ENCODE data around the gene ONECUT2. TPM values are rescaled to one million over a fixed set of nuclear protein-coding genes. Genes with fewer than 3 reads are reported as not detected.

Gene ONECUT2
- total and polyA plus RNA-seq, 2 donors from 2014 or later: 0.02 to 0.22 TPM

DNA sequence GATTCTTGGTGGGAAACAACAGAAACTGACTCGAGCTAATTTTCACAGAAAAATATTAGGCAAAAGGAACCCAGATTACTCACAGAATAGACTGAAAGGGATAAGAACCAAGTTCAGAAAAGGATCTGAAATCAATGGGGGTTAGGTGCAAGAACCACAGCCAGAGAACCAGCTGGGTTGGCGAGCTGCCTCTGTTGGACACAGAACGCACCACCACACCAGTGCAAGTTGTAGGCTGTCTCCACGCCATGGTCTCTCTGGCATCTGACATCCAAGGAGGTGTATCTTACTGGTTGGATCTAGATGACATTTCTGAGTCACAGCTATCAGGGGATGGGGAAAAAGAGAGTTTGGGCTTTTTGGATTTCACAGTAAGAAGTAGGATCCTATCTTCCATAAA, 18.6 kb upstream of the ONECUT2 start:
- Histone ChIP-seq H3K9ac (ENCODE audit: low read length in 3 of 3) (no peak overlapping the region), H3K27me3 (ENCODE audit: control insufficient read depth, insufficient read depth, low read length) (no peaks in the 10 kb centered on the region), H3K4me1 (ENCODE audit: control insufficient read depth in 2 of 3, insufficient read depth in 2 of 3, low read depth in 1 of 3, low read length in 3 of 3) (no peaks in the 10 kb centered on the region), H3K4me3 (ENCODE audit: low read length in 3 of 3) (no peak overlapping the region), H3K9me3 (ENCODE audit: control insufficient read depth in 2 of 3, insufficient read depth in 1 of 3, low read length in 3 of 3) (peaks cover 0 to 4% (median 0%) of the 10 kb centered on the region in 3 donors), H3K27ac (ENCODE audit: low read depth in 2 of 2, low read length in 2 of 2) (no peak overlapping the region), H3K36me3 (ENCODE audit: control insufficient read depth in 2 of 3, insufficient read depth in 3 of 3, low read length in 3 of 3) (no peaks in the 10 kb centered on the region)
- FAIRE-seq (no peak), DNase-seq (no peak)
- intact Hi-C loops (cut with DNase I): no loop called here
- TF ChIP-seq, protein P1, sequence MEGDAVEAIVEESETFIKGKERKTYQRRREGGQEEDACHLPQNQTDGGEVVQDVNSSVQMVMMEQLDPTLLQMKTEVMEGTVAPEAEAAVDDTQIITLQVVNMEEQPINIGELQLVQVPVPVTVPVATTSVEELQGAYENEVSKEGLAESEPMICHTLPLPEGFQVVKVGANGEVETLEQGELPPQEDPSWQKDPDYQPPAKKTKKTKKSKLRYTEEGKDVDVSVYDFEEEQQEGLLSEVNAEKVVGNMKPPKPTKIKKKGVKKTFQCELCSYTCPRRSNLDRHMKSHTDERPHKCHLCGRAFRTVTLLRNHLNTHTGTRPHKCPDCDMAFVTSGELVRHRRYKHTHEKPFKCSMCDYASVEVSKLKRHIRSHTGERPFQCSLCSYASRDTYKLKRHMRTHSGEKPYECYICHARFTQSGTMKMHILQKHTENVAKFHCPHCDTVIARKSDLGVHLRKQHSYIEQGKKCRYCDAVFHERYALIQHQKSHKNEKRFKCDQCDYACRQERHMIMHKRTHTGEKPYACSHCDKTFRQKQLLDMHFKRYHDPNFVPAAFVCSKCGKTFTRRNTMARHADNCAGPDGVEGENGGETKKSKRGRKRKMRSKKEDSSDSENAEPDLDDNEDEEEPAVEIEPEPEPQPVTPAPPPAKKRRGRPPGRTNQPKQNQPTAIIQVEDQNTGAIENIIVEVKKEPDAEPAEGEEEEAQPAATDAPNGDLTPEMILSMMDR (IDR thresholded peaks at IDR 0.05; ENCODE audit: borderline replicate concordance, extremely low read depth, insufficient read depth): no peak

DNA sequence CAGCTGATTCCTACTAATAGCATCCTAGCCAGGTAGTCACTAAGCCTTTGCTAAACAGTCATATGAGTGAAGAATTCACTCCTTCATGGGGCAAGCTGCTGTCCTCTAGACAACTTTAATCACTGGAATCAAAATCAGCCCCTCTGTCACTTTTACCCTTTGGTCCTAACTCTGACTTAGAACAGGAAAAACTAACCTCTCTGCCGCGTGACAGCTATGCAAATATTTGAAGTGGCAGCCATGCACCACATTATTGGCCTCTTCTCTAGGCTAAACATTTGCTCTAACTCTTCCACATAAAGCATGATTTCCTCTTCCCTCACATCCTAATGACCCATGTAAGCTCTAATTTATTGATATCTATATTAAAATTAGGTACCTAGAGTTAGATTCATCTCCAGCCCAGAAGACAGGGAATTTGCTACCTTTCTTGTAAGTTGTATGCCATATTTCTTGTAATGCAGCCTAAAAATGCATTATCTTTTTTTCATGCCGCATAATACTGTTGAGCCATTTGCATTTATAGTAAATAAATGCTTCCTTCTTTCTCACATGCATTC, 12.8 kb upstream of the ONECUT2 start:
- intact Hi-C loops (cut with DNase I): no loop called here
- Histone ChIP-seq H3K9ac (ENCODE audit: low read length in 3 of 3) (no peak overlapping the region), H3K27me3 (ENCODE audit: control insufficient read depth, insufficient read depth, low read length) (peaks cover 20% of the 10 kb centered on the region), H3K9me3 (ENCODE audit: control insufficient read depth in 2 of 3, insufficient read depth in 1 of 3, low read length in 3 of 3) (peaks cover 0 to 4% (median 0%) of the 10 kb centered on the region in 3 donors), H3K36me3 (ENCODE audit: control insufficient read depth in 2 of 3, insufficient read depth in 3 of 3, low read length in 3 of 3) (no peaks in the 10 kb centered on the region), H3K4me1 (ENCODE audit: control insufficient read depth in 2 of 3, insufficient read depth in 2 of 3, low read depth in 1 of 3, low read length in 3 of 3) (no peaks in the 10 kb centered on the region), H3K4me3 (ENCODE audit: low read length in 3 of 3) (no peak overlapping the region), H3K27ac (ENCODE audit: low read depth in 2 of 2, low read length in 2 of 2) (no peak overlapping the region)
- DNase-seq: no peak
- FAIRE-seq: no peak
- TF ChIP-seq, protein P1 (IDR thresholded peaks at IDR 0.05; ENCODE audit: borderline replicate concordance, extremely low read depth, insufficient read depth): no peak

DNA sequence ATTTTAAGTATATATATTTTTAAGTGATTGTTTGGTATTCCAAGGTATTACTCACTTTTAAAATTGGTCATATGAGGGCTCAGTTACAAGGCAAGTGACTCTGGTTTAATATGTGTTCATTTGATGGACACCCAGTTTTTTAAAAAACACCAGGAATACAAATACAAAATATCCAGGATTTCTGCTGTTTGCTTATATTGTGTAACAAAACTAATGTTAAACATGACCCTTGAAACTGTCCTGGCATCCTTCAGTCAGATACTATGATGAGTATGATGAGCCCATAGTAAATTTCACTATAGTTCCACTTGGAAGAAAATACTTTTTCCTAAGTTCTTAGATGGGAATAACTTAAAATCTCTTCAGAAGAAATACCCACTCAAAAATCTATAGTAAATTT, 11.4 kb upstream of the ONECUT2 start:
- TF ChIP-seq, protein P1 (IDR thresholded peaks at IDR 0.05; ENCODE audit: borderline replicate concordance, extremely low read depth, insufficient read depth): no peak
- no peaks in the 10 kb centered on the region for H3K36me3 ChIP-seq (ENCODE audit: control insufficient read depth in 2 of 3, insufficient read depth in 3 of 3, low read length in 3 of 3)
- H3K27ac ChIP-seq (ENCODE audit: low read depth in 2 of 2, low read length in 2 of 2): no peak overlapping the region
- H3K4me1 ChIP-seq (ENCODE audit: control insufficient read depth in 2 of 3, insufficient read depth in 2 of 3, low read depth in 1 of 3, low read length in 3 of 3): no peaks in the 10 kb centered on the region
- peaks cover 21% of the 10 kb centered on the region for H3K27me3 ChIP-seq (ENCODE audit: control insufficient read depth, insufficient read depth, low read length)
- DNase-seq: no peak
- peaks cover 0 to 4% (median 0%) of the 10 kb centered on the region in 3 donors for H3K9me3 ChIP-seq (ENCODE audit: control insufficient read depth in 2 of 3, insufficient read depth in 1 of 3, low read length in 3 of 3)
- FAIRE-seq: no peak
- intact Hi-C loops (cut with DNase I): no loop called here
- H3K4me3 ChIP-seq (ENCODE audit: low read length in 3 of 3): no peak overlapping the region
- no peak overlapping the region for H3K9ac ChIP-seq (ENCODE audit: low read length in 3 of 3)

DNA sequence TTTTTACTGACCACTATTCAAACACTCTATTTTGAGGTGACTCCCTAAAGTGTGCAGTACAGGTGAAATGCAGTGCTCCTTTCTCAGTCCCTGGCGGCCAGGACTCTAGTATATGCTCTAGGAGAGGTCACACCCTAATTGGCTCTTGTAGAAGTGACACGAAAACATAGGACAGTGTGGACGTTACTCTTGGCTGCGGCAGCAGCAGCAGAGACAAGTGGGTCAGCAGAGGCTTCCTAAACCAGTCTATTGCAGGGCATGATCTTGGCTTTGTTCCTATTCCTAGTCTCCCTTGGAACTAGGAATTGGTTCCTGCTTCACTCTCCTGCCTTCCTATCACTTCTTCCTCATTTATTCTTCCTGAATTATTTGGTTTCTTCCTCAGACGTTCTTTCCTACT, 10.1 kb upstream of the ONECUT2 start:
- no peak for FAIRE-seq
- TF ChIP-seq, protein P1 (IDR thresholded peaks at IDR 0.05; ENCODE audit: borderline replicate concordance, extremely low read depth, insufficient read depth): no peak
- DNase-seq: no peak
- Histone ChIP-seq H3K9ac (ENCODE audit: low read length in 3 of 3) (no peak overlapping the region), H3K27ac (ENCODE audit: low read depth in 2 of 2, low read length in 2 of 2) (no peak overlapping the region), H3K36me3 (ENCODE audit: control insufficient read depth in 2 of 3, insufficient read depth in 3 of 3, low read length in 3 of 3) (no peaks in the 10 kb centered on the region), H3K4me3 (ENCODE audit: low read length in 3 of 3) (no peak overlapping the region), H3K4me1 (ENCODE audit: control insufficient read depth in 2 of 3, insufficient read depth in 2 of 3, low read depth in 1 of 3, low read length in 3 of 3) (no peaks in the 10 kb centered on the region), H3K9me3 (ENCODE audit: control insufficient read depth in 2 of 3, insufficient read depth in 1 of 3, low read length in 3 of 3) (peaks cover 0 to 4% (median 3%) of the 10 kb centered on the region in 3 donors), H3K27me3 (ENCODE audit: control insufficient read depth, insufficient read depth, low read length) (peaks cover 33% of the 10 kb centered on the region)
- intact Hi-C loops (cut with DNase I): no loop called here
